Astrocyte of the spinal cord (primary cell): ENCODE results near the gene THSD7A.

Source experiments
- DNase-seq: peaks from one replicate; pipeline ENCODE4 v3.0.0; 2011; ENCODE audit warnings: low read depth, low spot score
- H3K4me3 ChIP-seq: 2 replicates; pipeline ENCODE4 v1.5.1; 2011; ENCODE audit warnings: low read depth, mild to moderate bottlenecking, low read length, moderate library complexity
- in situ Hi-C: cut with HindIII; loops from 2 replicates; pipeline ENCODE4 v1.10.0; 2017; ENCODE audit warnings: low sequenced_read_pairs
- TF ChIP-seq, protein P1 (sequence below): IDR thresholded peaks from 2 replicates; pipeline ENCODE4 v1.5.1; 2012; ENCODE audit warnings: low read depth, mild to moderate bottlenecking, low read length, inconsistent platforms

Gene THSD7A

DNA sequence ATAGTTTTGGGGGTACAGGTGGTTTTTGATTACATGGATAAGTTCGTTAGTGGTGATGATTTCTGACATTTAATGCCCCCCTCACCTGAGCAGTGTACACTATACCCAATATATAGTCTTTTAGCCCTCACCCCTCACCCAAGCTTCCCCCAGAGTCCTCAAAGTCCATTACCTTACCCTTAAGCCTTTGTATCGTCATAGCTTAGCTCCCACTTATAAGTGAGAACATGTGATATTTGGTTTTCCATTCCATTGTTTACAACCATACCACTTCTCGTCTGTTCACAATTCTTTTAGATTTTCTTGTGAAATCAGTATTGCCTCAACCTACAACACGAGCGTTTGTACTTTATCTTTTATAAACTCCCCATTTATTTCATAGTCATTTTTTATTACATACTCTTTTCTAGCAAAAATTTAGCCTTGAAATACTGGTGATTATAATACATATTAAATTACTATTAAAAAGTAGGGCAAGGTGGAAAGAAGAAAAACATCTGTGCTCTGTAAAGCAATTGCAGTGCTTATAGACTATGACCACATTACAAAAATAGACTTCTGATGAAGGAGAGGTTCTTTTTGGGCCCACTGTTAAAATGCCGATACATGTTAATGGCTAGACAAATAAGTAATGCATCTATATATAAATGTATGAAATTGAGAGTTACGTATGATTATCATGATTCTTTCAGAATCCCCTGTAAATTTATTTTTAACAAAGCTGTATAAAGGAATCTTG lies 164.8 kb downstream of the THSD7A start:
- H3K4me3 ChIP-seq: no peak overlapping the region
- in situ Hi-C loops: no loop called here
- no peak for DNase-seq
- TF ChIP-seq, protein P1, sequence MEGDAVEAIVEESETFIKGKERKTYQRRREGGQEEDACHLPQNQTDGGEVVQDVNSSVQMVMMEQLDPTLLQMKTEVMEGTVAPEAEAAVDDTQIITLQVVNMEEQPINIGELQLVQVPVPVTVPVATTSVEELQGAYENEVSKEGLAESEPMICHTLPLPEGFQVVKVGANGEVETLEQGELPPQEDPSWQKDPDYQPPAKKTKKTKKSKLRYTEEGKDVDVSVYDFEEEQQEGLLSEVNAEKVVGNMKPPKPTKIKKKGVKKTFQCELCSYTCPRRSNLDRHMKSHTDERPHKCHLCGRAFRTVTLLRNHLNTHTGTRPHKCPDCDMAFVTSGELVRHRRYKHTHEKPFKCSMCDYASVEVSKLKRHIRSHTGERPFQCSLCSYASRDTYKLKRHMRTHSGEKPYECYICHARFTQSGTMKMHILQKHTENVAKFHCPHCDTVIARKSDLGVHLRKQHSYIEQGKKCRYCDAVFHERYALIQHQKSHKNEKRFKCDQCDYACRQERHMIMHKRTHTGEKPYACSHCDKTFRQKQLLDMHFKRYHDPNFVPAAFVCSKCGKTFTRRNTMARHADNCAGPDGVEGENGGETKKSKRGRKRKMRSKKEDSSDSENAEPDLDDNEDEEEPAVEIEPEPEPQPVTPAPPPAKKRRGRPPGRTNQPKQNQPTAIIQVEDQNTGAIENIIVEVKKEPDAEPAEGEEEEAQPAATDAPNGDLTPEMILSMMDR: no peak

DNA sequence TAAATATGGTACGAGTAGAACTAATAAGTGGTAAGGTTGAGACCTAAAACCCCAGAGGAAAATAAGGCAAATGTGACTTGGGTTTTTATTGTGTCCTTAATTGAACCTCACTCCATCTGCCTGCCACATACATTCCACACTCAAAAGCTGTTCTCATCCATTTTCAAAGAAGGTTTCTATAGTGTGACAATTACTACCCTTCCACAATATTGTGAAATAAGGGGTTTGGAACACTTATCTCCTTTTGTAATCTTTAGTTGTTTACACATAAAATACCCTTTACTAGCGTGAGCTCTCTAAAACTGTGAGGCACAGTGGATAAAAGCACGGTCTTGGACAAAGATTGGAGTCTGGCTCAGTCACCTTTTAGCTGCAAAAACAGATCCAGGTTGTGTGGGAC lies 166.6 kb downstream of the THSD7A start:
- in situ Hi-C loops: no loop called here
- TF ChIP-seq, protein P1: no peak
- DNase-seq: no peak

DNA sequence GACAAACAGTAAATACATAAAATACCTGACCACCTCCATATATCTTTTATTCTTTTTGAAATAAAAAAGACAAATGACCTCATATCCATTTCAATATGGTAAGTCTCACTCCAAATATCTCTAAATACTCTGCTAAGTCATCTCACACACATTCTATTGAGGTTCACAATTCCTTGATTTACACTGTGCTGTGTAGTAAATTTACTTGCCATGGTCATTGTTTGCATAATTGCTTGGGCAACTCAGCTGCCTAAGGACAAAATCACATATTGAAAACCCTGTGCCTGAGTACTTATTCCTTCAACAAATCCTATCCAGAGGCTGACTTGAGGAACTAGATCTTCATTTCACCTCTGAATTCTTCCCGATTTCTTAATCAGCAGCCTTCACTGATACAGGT lies 176.4 kb downstream of the THSD7A start:
- TF ChIP-seq, protein P1: no peak
- in situ Hi-C loops: no loop called here
- no peak for DNase-seq

More for the DNA sequence above, 166.6 kb downstream of the THSD7A start:
- H3K4me3 ChIP-seq: no peak overlapping the region

DNA sequence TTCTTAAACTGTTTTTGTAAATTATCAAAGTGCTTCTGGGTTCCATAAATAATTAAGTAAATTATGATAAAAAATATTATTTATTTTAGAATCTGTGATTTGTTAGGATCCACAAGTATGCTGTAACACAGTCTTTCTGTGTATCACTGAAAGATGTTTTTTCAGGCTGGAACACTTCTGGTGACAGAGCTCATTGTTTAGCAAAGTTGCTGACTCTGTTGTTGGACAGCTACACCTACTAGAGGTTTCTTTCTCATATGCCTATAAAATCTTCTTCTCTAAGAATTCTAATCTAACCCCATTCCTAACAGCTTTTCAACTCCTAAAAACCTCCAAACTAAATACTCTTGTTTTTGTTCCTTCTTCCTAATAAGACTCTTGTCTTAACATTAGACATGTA lies 176.8 kb downstream of the THSD7A start:
- no peak for DNase-seq
- TF ChIP-seq, protein P1: no peak
- in situ Hi-C loops: no loop called here
- H3K4me3 ChIP-seq: no peak overlapping the region

More for the DNA sequence above, 176.4 kb downstream of the THSD7A start:
- H3K4me3 ChIP-seq: no peak overlapping the region

DNA sequence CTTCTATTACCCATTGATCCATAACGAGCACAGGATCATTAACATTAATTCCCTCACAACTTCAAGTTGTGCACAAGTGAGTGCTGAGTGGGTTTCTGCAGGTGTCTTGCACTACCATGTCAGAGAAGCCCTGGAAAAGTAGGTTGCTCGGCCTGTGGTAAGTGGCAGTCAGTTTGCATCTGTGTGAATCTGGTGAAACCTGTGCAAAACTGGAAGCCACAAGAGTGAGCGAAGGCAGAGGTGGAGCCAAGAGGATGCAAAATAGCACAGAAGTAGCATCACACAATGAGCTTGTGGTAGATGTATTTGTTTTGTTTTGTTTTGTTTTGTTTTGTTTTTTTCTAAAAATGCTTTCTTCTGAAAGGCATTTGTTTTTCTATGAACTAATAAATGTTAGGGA lies 181.5 kb downstream of the THSD7A start:
- no peak overlapping the region for H3K4me3 ChIP-seq
- in situ Hi-C loops: no loop called here
- TF ChIP-seq, protein P1: no peak
- DNase-seq: no peak

DNA sequence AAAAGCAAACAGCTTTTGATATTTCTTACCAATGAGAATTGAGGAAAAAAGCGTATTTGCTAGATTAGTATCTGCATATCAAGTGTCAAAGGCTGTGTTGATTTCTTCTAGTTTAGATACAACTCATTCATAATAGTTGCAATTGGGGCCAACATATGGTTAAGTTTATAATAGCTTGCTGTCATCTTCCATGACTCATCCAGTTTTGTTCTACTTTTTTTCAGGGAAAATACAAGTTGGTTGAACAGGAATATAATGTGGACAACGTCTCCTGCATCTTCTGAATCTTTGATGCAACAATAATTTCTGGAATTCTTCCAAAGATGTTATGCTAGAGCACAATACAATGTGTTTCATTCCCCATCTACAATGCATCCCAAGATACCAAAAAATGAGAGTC lies 182.0 kb downstream of the THSD7A start:
- peak; percentile 38 for DNase-seq
- in situ Hi-C loops: no loop called here
- H3K4me3 ChIP-seq: no peak overlapping the region
- TF ChIP-seq, protein P1: no peak
